ENCODE measurements around the gene FIZ1. TPM values are rescaled to one million over a fixed set of nuclear protein-coding genes. Genes with fewer than 3 reads are reported as not detected.

The FIZ1 gene
- total and polyA plus RNA-seq, 2 of the 4 experiments (the other 2 are of a cell fraction), result 1.3 to 5.9 TPM

- no TSS peak for BruUV-seq (replicated peaks)
Observed at GRCh38 chr19:55549500-55550320, 49.6 kb downstream of the FIZ1 start.

More at GRCh38 chr19:55549500-55550320, 49.6 kb downstream of the FIZ1 start:
- Histone ChIP-seq H3K4ac (ENCODE audit: low read depth, low read length) (peak overlapping the region; percentile 90), H2AK5ac (ENCODE audit: low read depth, low read length) (peak overlapping the region; percentile 96), H4K5ac (ENCODE audit: low read depth, low read length) (peak overlapping the region; percentile 96), H3K56ac (ENCODE audit: extremely low read depth, insufficient read depth, low read length) (peak overlapping the region; percentile 86), H3K9me3 (ENCODE audit: control insufficient read depth, insufficient read depth, low read length) (no peaks in the 10 kb centered on the region), H2BK5ac (ENCODE audit: low read depth, low read length, poor library complexity, severe bottlenecking) (peak overlapping the region; percentile 97), H3K9me1 (ENCODE audit: insufficient read depth, low read length) (peaks cover 15% of the 10 kb centered on the region), H4K91ac (ENCODE audit: insufficient read depth, low read depth, low read length) (peak overlapping the region; percentile 97), H3K18ac (ENCODE audit: low read depth, low read length) (peak overlapping the region; percentile 97), H4K8ac (ENCODE audit: low read depth in 2 of 2, low read length in 2 of 2) (peak overlapping the region; percentile 48 to 84), H2AFZ (replicated peaks; ENCODE audit: low read length, poor library complexity) (peak overlapping the region; percentile 92), H4K20me1 (ENCODE audit: insufficient read depth, low read length) (no peaks in the 10 kb centered on the region), H2BK15ac (ENCODE audit: low read depth, low read length) (peak overlapping the region; percentile 85; the same call in 2 of the 3 replicates), H3K79me1 (ENCODE audit: low read depth in 1 of 2, low read length in 2 of 2) (no peaks in the 10 kb centered on the region; a peak in 1 of 4 replicates), H2BK20ac (ENCODE audit: low read depth, low read length) (peak overlapping the region; percentile 89), H3K27ac (ENCODE audit: insufficient read depth, low read length) (peak overlapping the region; percentile 84), H3K4me1 (ENCODE audit: control insufficient read depth, insufficient read depth, low read length) (peaks cover 34% of the 10 kb centered on the region), H2AK9ac (replicated peaks; ENCODE audit: low read depth, low read length, poor library complexity) (peak overlapping the region; percentile 80), H3K4me2 (ENCODE audit: low read depth, low read length) (peak overlapping the region; percentile 80), H2BK120ac (ENCODE audit: low read depth, low read length) (peak overlapping the region; percentile 96), H3K4me3 (ENCODE audit: insufficient read depth, low read depth, low read length) (0 out of 2 replicates have a peak overlapping the region, but pooled peaks have one; percentile 0), H3K9ac (ENCODE audit: low read depth, low read length) (peak overlapping the region; percentile 45), H3K14ac (replicated peaks; ENCODE audit: low read depth, low read length) (peak overlapping the region; percentile 96), H3K36me3 (ENCODE audit: control insufficient read depth, insufficient read depth, low read length) (no peaks in the 10 kb centered on the region), H3K27me3 (ENCODE audit: control insufficient read depth, insufficient read depth, low read length) (no peaks in the 10 kb centered on the region), H3K23ac (ENCODE audit: low read depth, low read length) (peak overlapping the region; percentile 94)
- ATAC-seq (ENCODE audit: low read depth), result peak; percentile 63
- CTCF ChIA-PET, result interaction anchor here (0.5 to 0.7 kb wide), 2 partner anchors 18 to 22 kb away, joined by 6 to 7 read pairs; no protein-coding TSS in a partner anchor
- WGBS, 2 experiments (ENCODE audit: extremely low coverage in 2 of 2, insufficient read length in 1 of 2), result 0% methylated on average over 2 of the region's 36 CpGs; no CpG with 5 or more reads in 1 of the 2 experiments
- DNase-seq, result peak; percentile 93
- dilution Hi-C loops (cut with HindIII; ENCODE audit: low sequenced_read_pairs, unreplicated experiment), result no loop called here
- TF ChIP-seq FOS (IDR thresholded peaks at IDR 0.05; ENCODE audit: low read depth, low read length) (peak; percentile 74), BHLHE40 (IDR thresholded peaks at IDR 0.05; ENCODE audit: low read depth, low read length) (peak; percentile 58), RFX5 (IDR thresholded peaks at IDR 0.05; ENCODE audit: low read depth, low read length) (no peak)
- POLR2A ChIA-PET (ENCODE audit: unreplicated experiment), result no interaction called here
- in situ Hi-C loops (cut with MboI; ENCODE audit: low sequenced_read_pairs), result no loop called here
- intact Hi-C loops (cut with micrococcal nuclease), result no loop called here
